Calu3 (cell line): ENCODE data around the gene RAB40B. TPM values are rescaled to one million over a fixed set of nuclear protein-coding genes. Genes with fewer than 3 reads are reported as not detected.

ENCODE experiments used
- BruUV-seq: library from RNA; stranded (reverse); fragments of 400-500 nt; replicated peaks from 2 replicates; lab custom pipeline; 2021; lab: Mats Ljungman, UMichigan
- CTCF ChIA-PET: fragments of 300-600 bp; sonication (Branson Sonifier 250); formaldehyde crosslinking; loops from one replicate; lab custom pipeline; 2022; ENCODE audit warnings: antibody characterized with exemption; lab: Charles Lee
- DNase-seq: peaks from one replicate; pipeline ENCODE4 v3.0.0; 2022
- H3K27ac Mint-ChIP-seq: one replicate; pipeline ENCODE4 v1.8.0; 2022; ENCODE audit warnings: mixed read lengths; ENCODE audit not compliant: unreplicated experiment
- H3K27me3 Mint-ChIP-seq: one replicate; pipeline ENCODE4 v1.8.0; 2022; ENCODE audit warnings: mixed read lengths; ENCODE audit not compliant: unreplicated experiment
- H3K36me3 Mint-ChIP-seq: one replicate; pipeline ENCODE4 v1.8.0; 2022; ENCODE audit warnings: mild to moderate bottlenecking, moderate library complexity, mixed read lengths; ENCODE audit not compliant: insufficient read depth, unreplicated experiment
- H3K4me1 Mint-ChIP-seq: one replicate; pipeline ENCODE4 v1.8.0; 2022; ENCODE audit warnings: mild to moderate bottlenecking, low read depth, mixed read lengths; ENCODE audit not compliant: unreplicated experiment
- H3K4me3 Mint-ChIP-seq: one replicate; pipeline ENCODE4 v1.8.0; 2022; ENCODE audit warnings: mild to moderate bottlenecking, low read depth, moderate library complexity, mixed read lengths; ENCODE audit not compliant: unreplicated experiment
- H3K9me3 Mint-ChIP-seq: one replicate; pipeline ENCODE4 v1.8.0; 2022; ENCODE audit warnings: low read depth, mixed read lengths; ENCODE audit not compliant: unreplicated experiment
- CTCF ChIP-seq: fragments of 200-600 bp; IDR thresholded peaks from one replicate; pipeline ENCODE4 v1.8.0; 2022; ENCODE audit warnings: antibody characterized with exemption; ENCODE audit not compliant: unreplicated experiment
- intact Hi-C: fragments of 100-400 bp; cut with micrococcal nuclease; formaldehyde crosslinking; loops from one replicate; pipeline ENCODE4 v1.10.0; 2022; ENCODE audit not compliant: unreplicated experiment
- total RNA-seq: library from RNA; stranded (reverse); gene quantifications from 2 replicates; pipeline ENCODE4 v1.2.3, GENCODE V29; 2022

RAB40B gene
- total RNA-seq, 1 experiment from 2014 or later: 21.9 TPM

- TF ChIP-seq CTCF: no peak
- DNase-seq: no peak
- intact Hi-C loops: no loop called here
- Mint-ChIP-seq H3K36me3 (peaks cover 85% of the 10 kb centered on the region), H3K27ac (no peak overlapping the region), H3K9me3 (no peaks in the 10 kb centered on the region), H3K4me1 (no peaks in the 10 kb centered on the region), H3K27me3 (no peaks in the 10 kb centered on the region), H3K4me3 (no peak overlapping the region)
- CTCF ChIA-PET: interaction anchor here (0.6 kb wide), 1 partner anchor 294 kb away, joined by 4 read pairs; no protein-coding TSS in a partner anchor
- no TSS peak for BruUV-seq
Observed at GRCh38 chr17:82623707-82624106, 74.8 kb downstream of the RAB40B start.

- Mint-ChIP-seq H3K27me3 (no peaks in the 10 kb centered on the region), H3K4me3 (no peak overlapping the region), H3K36me3 (peaks cover 92% of the 10 kb centered on the region), H3K9me3 (no peaks in the 10 kb centered on the region), H3K4me1 (no peaks in the 10 kb centered on the region), H3K27ac (no peak overlapping the region)
- no TSS peak for BruUV-seq
- intact Hi-C loops: no loop called here
- CTCF ChIA-PET: no interaction called here
- DNase-seq: no peak
- TF ChIP-seq CTCF: no peak
Observed at GRCh38 chr17:82619641-82620040, 78.9 kb downstream of the RAB40B start.

GRCh38 chr17:82619211-82619610, 79.3 kb downstream of the RAB40B start:
- no peaks in the 10 kb centered on the region for H3K27me3 Mint-ChIP-seq
- DNase-seq: no peak
- CTCF ChIA-PET: no interaction called here
- no peaks in the 10 kb centered on the region for H3K9me3 Mint-ChIP-seq
- no TSS peak for BruUV-seq
- H3K27ac Mint-ChIP-seq: peak overlapping the region; percentile 16
- no peak for TF ChIP-seq CTCF
- no peaks in the 10 kb centered on the region for H3K4me1 Mint-ChIP-seq
- H3K4me3 Mint-ChIP-seq: no peak overlapping the region
- H3K36me3 Mint-ChIP-seq: peaks cover 92% of the 10 kb centered on the region
- intact Hi-C loops: no loop called here

GRCh38 chr17:82616021-82616711, 82.3 kb downstream of the RAB40B start:
- CTCF ChIA-PET: no interaction called here
- no peaks in the 10 kb centered on the region for H3K9me3 Mint-ChIP-seq
- peaks cover 95% of the 10 kb centered on the region for H3K36me3 Mint-ChIP-seq
- TF ChIP-seq CTCF: no peak
- no TSS peak for BruUV-seq
- H3K4me1 Mint-ChIP-seq: peaks cover 6% of the 10 kb centered on the region
- no peak overlapping the region for H3K27ac Mint-ChIP-seq
- DNase-seq: no peak
- intact Hi-C loops: no loop called here
- H3K4me3 Mint-ChIP-seq: no peak overlapping the region
- H3K27me3 Mint-ChIP-seq: no peaks in the 10 kb centered on the region
